Astrocyte (in vitro differentiated cells and primary cell): ENCODE data around the gene PDCD2L.
"Not testable (repeated sequence)": the region's sequence is repeated elsewhere in the genome, so short reads cannot be mapped to it uniquely, and the experiment has no call there.

ENCODE experiments used
- EZH2 ChIP-seq: IDR thresholded peaks from 2 replicates; pipeline ENCODE4 v1.6.1; 2012; ENCODE audit warnings: mild to moderate bottlenecking, low read length, inconsistent platforms; ENCODE audit not compliant: insufficient read depth
- TF ChIP-seq, protein P1 (sequence below): IDR thresholded peaks from 2 replicates; pipeline ENCODE4 v1.5.1; 2011; ENCODE audit warnings: low read depth, mild to moderate bottlenecking, inconsistent platforms, low read length, moderate library complexity; ENCODE audit not compliant: insufficient read depth

DNA sequence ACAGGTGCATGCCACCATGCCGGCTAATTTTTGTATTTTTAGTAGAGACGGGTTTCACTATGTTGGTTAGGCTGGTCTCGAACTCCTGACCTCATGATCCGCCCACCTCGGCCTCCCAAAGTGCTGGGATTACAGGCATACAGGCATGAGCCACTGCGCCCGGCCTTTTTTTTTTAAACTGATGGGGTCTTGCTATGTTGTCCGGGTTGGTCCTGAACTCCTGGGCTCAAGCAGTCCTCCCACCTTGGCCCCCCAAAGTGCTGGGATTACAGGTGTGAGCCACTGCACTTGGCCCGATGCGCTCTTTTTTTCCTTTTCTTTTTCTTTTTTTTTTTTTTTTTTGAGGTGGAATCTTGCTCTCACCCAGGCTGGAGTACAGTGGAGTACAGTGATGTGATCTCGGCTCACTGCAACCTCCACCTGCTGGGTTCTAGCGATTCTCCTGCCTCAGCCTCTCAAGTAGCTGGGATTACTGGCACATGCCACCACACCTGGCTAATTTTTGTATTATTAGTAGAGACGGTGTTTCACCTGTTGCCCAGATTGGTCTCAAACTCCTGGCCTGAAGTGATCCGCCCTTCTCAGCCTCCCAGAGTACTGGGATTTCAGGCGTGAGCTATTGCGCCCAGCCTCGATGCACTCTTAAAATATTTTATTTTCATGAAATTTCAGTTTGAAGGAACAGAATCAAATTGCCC lies 51.7 kb downstream of the PDCD2L start:
- TF ChIP-seq, protein P1, sequence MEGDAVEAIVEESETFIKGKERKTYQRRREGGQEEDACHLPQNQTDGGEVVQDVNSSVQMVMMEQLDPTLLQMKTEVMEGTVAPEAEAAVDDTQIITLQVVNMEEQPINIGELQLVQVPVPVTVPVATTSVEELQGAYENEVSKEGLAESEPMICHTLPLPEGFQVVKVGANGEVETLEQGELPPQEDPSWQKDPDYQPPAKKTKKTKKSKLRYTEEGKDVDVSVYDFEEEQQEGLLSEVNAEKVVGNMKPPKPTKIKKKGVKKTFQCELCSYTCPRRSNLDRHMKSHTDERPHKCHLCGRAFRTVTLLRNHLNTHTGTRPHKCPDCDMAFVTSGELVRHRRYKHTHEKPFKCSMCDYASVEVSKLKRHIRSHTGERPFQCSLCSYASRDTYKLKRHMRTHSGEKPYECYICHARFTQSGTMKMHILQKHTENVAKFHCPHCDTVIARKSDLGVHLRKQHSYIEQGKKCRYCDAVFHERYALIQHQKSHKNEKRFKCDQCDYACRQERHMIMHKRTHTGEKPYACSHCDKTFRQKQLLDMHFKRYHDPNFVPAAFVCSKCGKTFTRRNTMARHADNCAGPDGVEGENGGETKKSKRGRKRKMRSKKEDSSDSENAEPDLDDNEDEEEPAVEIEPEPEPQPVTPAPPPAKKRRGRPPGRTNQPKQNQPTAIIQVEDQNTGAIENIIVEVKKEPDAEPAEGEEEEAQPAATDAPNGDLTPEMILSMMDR: not testable (repeated sequence)
- TF ChIP-seq EZH2: not testable (repeated sequence)
